HG03135 (cell line): Measurements from ENCODE around the gene PPP1R36.
"Not testable (repeated sequence)": the region's sequence is repeated elsewhere in the genome, so short reads cannot be mapped to it uniquely, and the experiment has no call there.

ENCODE experiments used
- ATAC-seq: cut with Tn5 transposase; IDR thresholded peaks from one replicate; pipeline ENCODE4 v1.9.1; 2021; ENCODE audit warnings: mild to moderate bottlenecking, moderate library complexity; ENCODE audit not compliant: unreplicated experiment

PPP1R36 gene

DNA sequence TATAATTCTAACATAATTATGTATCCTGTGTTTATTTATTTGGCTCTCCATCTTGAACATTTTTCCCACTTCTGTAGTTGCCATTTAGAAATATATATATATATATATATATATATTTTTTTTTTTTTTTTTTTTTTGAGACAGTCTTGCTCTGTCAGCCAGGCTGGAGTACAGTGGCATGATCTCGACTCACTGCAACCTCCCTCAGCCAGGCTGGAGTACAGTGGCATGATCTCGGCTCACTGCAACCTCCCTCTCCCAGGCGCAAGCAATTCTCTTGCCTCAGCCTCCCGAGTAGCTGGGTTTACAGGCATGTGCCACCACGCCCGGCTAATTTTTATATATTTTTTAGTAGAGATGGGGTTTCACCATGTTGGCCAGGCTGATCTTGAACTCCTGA lies 32.1 kb upstream of the PPP1R36 start:
- not testable (repeated sequence) for ATAC-seq

DNA sequence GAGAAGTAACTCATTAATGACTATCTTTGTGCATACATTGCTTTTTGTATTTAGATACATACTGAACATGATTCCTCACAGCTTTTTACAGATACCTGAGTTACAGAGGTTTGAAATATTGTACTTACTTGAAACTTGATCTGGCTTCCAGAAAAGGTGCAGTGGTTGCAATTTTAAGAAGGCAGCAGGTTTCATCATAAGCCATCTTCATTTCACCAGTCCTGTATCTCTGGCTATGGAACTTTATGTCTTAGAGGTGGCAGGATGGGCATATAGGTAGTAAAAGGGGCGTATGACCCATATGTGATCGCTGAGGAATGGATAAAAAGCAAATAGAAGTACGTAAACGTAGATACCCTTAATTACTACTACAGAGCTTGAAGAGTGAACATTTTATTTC lies 31.5 kb upstream of the PPP1R36 start:
- ATAC-seq: no peak

DNA sequence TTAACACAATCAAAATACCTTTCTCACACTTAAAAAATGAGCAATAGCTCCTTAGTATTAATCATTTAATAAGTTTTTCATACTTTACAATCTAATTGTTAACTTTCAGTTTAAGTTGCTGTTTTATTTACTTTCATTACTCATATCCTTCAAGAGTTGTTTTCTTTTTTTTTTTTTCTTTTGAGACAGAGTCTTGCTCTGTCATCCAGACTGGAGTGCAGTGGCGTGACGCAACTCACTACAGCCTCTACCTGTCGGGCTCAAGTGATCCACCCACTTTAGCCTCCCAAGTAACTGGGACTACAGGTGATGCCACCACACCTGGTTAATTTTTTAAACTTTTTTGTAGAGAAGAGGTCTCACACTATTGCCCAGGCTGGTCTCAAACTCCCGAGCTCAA lies 29.1 kb upstream of the PPP1R36 start:
- no peak for ATAC-seq

DNA sequence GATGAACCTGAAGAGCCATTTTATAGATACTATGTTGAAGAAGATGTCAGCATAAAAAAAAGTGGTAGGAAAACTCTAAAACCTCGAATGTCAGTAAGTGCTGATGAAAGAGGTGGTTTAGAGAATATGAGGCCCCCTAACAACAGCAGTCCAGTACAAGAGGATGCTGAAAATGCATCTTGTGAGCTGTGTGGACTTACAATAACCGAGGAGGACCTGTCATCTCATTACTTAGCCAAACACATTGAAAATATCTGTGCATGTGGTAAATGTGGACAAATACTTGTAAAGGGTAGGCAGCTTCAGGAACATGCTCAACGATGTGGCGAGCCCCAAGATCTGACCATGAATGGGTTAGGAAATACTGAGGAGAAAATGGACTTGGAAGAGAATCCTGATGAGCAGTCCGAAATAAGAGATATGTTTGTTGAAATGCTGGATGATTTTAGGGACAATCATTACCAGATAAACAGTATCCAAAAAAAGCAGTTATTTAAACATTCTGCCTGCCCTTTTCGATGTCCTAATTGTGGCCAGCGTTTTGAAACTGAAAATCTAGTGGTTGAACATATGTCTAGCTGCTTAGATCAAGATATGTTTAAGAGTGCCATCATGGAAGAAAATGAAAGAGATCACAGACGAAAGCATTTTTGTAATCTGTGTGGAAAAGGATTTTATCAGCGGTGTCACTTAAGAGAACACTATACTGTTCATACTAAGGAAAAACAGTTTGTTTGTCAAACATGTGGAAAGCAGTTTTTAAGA lies 27.0 kb upstream of the PPP1R36 start:
- no peak for ATAC-seq

DNA sequence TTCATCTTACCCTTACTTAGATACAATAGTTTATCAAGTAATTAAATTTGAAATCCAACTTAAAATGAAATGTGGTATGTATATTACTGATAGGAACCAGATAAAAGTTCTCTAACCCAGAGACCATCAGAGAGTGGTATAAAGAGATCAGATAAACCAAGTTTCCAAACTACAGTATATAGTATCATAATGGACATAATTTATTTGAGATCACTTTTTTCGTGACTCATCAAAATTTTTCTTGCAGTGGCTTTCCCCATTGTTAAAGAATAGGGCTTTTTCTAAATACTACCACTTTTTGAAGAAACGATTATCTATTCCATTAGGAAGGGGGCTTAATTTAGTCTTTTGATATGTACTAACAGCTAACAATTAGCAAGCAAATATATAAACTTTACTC lies 24.4 kb upstream of the PPP1R36 start:
- ATAC-seq: no peak

DNA sequence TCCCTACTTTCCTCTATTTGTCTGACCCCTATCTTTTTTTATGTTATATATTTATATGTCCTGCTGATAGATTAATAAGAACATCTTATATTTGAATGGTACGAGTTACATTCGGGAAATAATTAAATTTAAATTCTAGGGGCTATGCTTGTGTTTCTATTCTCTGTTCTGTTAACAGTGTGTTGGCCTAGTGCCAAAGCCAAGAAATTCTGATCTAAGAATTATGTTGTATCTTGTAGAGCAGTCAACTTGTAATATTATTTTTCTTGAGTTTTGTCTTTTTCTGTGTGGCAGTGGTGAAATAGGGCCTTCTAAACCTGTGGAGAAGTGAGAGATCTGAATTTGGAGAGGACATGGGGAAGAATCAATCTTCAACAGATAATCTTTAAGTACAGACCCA lies 18.2 kb upstream of the PPP1R36 start:
- ATAC-seq: no peak

DNA sequence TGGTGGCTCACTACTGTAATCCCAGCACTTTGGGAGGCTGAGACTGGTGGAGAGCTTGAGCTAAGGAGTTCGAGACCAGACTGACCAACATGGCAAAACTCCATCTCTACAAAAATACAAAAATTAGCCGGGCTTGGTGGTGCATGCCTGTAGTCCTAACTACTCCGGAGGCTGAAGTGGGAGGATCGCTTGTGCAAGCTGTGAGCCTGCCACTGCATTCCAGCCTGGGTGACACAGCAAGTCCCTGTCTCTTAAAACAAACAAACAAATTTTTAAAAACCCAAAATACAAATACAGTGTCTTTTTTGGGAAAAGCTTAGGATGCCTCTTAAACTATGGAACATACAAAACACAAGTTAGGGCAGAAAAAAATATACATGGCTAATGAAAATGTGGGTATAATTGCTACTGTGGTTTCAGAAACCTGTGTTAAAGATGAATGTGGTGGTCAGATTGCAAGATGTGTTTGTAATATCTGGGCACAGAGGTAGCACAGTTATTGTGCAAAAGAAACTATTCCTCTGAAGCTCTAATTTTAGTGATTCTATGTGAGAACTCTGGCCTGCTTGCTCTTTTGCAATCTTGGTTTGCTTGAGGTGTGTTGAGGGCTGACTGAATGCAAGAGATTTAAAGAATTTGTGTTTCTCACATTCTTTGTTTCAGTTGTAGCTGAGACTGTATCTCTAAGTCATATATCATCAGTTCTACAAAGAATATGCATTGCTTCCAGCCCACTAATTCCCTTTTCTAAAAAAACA lies 13.1 kb upstream of the PPP1R36 start:
- ATAC-seq: no peak

DNA sequence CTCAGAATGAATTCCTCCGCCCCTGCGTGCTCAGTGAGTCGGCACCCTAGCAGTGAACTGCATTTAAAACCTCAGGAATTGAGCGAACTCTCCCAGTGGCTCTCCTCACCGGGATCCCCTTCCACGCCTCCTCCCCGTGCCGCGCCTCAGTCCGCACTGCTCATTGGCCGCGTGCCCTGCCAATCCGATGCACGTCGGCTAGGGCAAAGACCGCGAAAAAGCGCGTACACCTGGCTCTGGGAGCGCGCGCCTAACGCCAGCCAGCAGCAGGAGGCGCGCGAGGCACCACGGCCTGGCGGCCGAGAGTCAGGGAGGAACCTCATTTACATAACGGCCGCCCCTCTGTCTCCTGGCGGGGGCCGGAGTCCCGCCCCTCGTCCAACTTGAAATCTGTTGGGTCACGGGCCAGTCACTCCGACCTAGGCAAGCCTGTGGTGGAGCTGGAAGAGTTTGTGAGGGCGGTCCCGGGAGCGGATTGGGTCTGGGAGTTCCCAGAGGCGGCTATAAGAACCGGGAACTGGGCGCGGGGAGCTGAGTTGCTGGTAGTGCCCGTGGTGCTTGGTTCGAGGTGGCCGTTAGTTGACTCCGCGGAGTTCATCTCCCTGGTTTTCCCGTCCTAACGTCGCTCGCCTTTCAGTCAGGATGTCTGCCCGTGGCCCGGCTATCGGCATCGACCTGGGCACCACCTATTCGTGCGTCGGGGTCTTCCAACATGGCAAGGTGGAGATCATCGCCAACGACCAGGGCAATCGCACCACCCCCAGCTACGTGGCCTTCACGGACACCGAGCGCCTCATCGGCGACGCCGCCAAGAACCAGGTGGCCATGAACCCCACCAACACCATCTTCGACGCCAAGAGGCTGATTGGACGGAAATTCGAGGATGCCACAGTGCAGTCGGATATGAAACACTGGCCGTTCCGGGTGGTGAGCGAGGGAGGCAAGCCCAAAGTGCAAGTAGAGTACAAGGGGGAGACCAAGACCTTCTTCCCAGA lies 9.3 kb upstream of the PPP1R36 start, which contains the start of gene HSPA2:
TSS of gene HSPA2 (plus strand) at position 534 of the 995 bp plus-strand sequence. CDS start at position 643, 109 bp downstream.
- peak; percentile 96 for ATAC-seq

DNA sequence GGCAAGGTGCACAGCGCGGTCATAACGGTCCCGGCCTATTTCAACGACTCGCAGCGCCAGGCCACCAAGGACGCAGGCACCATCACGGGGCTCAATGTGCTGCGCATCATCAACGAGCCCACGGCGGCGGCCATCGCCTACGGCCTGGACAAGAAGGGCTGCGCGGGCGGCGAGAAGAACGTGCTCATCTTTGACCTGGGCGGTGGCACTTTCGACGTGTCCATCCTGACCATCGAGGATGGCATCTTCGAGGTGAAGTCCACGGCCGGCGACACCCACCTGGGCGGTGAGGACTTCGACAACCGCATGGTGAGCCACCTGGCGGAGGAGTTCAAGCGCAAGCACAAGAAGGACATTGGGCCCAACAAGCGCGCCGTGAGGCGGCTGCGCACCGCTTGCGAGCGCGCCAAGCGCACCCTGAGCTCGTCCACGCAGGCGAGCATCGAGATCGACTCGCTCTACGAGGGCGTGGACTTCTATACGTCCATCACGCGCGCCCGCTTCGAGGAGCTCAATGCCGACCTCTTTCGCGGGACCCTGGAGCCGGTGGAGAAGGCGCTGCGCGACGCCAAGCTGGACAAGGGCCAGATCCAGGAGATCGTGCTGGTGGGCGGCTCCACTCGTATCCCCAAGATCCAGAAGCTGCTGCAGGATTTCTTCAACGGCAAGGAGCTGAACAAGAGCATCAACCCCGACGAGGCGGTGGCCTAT lies 8.3 kb upstream of the PPP1R36 start:
- no peak for ATAC-seq

DNA sequence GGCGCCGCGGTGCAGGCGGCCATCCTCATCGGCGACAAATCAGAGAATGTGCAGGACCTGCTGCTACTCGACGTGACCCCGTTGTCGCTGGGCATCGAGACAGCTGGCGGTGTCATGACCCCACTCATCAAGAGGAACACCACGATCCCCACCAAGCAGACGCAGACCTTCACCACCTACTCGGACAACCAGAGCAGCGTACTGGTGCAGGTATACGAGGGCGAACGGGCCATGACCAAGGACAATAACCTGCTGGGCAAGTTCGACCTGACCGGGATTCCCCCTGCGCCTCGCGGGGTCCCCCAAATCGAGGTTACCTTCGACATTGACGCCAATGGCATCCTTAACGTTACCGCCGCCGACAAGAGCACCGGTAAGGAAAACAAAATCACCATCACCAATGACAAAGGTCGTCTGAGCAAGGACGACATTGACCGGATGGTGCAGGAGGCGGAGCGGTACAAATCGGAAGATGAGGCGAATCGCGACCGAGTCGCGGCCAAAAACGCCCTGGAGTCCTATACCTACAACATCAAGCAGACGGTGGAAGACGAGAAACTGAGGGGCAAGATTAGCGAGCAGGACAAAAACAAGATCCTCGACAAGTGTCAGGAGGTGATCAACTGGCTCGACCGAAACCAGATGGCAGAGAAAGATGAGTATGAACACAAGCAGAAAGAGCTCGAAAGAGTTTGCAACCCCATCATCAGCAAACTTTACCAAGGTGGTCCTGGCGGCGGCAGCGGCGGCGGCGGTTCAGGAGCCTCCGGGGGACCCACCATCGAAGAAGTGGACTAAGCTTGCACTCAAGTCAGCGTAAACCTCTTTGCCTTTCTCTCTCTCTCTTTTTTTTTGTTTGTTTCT lies 7.6 kb upstream of the PPP1R36 start:
- no peak for ATAC-seq

DNA sequence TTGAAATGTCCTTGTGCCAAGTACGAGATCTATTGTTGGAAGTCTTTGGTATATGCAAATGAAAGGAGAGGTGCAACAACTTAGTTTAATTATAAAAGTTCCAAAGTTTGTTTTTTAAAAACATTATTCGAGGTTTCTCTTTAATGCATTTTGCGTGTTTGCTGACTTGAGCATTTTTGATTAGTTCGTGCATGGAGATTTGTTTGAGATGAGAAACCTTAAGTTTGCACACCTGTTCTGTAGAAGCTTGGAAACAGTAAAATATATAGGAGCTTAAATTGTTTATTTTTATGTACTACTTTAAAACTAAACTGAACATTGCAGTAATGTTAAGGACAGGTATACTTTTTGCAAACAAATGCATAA lies 6.9 kb upstream of the PPP1R36 start:
- no peak for ATAC-seq

DNA sequence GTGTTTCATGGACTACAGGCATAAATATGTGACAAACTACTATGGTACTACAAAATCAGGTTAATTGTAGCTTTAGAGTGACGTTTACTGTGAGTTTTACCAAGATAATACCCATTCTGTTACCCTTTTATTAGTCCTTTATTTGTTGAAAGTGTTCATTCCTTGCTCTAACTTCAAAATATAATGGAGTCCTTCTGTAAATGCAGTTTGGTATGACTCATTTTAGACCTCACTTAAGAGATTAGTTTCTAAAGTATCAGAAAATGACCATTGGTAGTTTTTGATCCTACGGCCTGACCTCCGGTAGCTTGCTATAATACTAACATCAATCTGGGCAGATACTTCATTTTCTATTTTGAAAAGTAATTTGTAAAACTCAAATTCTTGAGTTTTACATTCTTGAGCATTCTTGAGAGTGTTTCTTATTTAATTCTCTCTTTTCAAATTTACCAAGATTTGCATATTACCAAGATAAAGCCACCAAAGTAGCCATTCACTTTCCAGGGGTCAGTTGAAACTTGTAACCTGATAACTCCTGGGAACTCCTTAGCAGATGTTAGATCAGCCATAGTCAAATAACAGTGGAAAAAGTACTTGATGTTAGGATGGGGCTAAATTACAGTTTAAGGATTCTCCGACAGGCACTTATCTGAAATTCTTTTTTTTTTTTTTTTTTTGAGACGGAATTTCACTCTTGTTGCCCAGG lies 5.0 kb upstream of the PPP1R36 start:
- ATAC-seq: no peak

DNA sequence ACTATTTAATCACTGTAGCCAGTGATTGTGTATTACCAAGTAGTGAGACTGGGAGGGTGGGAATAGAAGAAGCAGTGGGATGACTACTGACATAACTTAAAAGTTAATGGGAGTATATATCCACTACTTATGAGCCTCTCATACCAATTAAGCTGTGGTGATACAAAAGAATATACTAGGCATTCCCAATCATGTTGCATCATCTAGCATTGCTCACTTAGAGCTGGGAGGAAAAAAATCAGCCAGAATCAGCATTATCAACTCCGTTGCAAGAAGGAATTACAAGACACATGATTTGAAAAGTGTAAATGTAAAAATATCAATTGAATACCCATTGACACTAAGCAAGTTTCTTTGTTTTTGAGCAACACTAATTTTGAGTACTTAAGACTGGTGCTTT lies 745 bp upstream of the PPP1R36 start:
- no peak for ATAC-seq

DNA sequence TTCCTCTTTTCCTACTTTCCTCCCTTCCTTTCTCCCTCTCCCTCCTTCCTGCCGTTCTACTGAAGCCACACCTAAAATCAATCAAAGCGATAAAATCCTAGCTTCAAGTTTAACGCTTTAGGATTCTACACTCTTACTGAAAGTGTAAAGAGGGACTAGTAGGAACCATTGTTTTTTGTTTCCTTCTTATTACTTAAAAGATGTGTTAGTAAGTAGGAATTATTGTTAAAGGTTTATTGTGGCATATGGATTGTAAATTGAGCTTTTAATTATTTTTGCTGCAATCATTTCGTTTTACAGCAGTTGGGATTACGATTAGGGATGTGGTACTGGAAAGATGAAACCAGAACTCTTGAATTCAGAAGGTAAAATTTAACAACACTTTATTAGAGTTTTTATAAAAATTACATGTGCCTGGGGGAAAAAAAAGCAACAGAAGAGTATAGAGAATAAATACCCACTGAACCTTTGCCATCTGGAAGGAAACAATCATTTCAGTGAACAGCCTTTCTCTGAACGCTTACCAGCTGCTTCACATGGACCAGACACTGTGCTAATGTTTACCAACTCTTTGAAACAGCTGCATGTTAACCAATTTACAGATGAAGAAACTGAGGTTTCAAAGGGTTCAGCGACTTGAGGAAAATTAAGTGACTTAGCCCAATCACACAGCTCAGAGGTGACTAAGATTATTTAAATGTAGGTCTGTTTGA lies 1.0 kb downstream of the PPP1R36 start:
- no peak for ATAC-seq

DNA sequence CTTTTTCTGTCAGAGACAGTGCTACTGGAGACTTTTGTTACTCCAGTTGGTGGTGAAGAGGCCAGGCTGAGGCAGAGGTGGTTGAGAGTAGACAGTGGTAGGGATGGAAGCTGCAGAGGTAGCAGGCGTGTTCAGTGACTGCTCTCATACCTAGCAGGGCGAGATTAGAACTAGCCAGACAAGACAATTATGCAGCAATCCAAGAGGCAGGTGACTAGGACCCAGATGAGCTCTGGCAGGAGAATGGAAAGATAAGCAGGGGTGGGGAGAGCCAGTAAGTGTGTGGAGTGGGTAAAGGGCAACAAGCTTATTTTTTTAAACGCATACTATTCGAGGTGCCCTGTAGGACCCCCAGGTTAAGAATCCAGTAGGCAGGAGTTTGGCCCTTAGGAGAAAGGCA lies 4.8 kb downstream of the PPP1R36 start:
- no peak for ATAC-seq

DNA sequence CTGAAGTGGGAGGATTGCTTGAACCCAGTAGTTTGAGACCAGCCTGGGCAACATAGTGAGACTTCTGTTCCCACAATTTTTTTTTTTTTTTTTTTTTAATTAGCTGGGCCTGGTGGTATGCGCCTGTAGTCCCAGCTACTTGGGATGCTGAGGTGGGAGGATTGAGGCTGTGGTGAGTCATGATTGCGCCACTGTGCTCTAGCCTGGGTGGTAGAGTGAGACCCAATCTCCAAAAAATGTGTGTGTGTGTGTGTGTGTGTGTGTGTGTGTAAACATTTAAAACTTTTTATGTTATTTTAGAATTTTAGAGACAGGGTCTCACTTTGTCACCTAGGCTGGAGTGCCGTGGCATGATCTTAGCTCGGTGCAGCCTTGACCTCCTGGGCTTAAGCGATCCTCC lies 6.8 kb downstream of the PPP1R36 start:
- ATAC-seq: no peak

DNA sequence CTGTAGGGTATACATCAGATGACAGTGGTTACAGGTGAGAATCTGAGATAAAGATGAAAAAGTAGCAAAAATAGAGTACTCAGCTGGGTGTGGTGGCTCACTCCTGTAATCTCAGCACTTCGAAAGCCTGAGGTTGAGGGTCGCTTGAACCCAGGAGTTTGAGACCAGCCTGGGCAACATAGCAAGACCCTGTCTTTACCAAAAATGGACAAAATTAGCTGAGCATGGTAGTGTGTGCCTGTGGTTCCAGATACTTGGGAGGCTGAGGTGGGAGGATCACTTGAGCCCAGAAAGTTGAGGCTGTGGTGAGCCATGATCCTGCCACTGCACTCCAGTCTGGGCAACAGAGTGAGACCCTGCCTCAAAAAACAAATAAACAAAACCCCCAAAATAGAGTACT lies 8.5 kb downstream of the PPP1R36 start:
- ATAC-seq: not testable (repeated sequence)

DNA sequence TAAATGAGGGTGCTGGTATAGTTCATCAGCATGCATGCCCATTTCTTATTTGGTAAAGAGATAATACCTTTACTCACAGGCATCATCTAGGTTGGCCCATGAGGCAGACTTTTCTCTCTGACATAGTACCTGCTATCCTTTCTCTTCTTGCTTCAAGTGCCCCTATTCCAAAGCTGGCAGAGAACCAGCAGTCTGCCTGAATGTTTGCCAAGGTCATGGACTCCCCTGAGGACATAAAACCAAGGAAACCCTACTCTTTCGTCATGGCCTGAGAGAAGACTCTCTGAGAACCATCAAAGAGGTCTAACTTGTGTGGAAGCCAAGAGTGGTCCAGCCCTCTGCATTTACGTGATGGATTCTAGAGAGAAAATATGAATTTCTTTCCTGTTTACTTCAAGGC lies 11.9 kb downstream of the PPP1R36 start:
- no peak for ATAC-seq
